Panc1 (cell line): ENCODE measurements around the gene PKD1. TPM values are rescaled to one million over a fixed set of nuclear protein-coding genes. Genes with fewer than 3 reads are reported as not detected.

Experiments
- ATAC-seq: fragments of 200-7000 bp; cut with Tn5 transposase; 2 replicates; pipeline ENCODE4 v1.9.1; 2020; ENCODE audit warnings: mild to moderate bottlenecking, moderate library complexity
- BruUV-seq: library from RNA; stranded (reverse); fragments of 400-500 nt; replicated peaks from 2 replicates; lab custom pipeline; 2021; lab: Mats Ljungman, UMichigan
- CTCF ChIA-PET: fragments of 300-600 bp; sonication (Branson Sonifier 250); formaldehyde crosslinking; loops from one replicate; lab custom pipeline; 2022; ENCODE audit warnings: antibody characterized with exemption; lab: Charles Lee
- POLR2A ChIA-PET: fragments of 300-600 bp; sonication (Branson Sonifier 250); formaldehyde crosslinking; loops from one replicate; lab custom pipeline; 2022; ENCODE audit warnings: antibody characterized with exemption; lab: Charles Lee
- DNase-seq: peaks from one replicate; pipeline ENCODE4 v3.0.0-alpha.2; 2010; ENCODE audit warnings: low read depth, low spot score
- H3K27ac ChIP-seq: 2 replicates; pipeline ENCODE4 v1.5.1; 2011; ENCODE audit warnings: mild to moderate bottlenecking, low read length, inconsistent platforms
- H3K27me3 ChIP-seq: fragments of 200-500 bp; sonication (Bioruptor generic); 2 replicates; pipeline ENCODE4 v1.6.0; 2014; ENCODE audit warnings: low read length, inconsistent platforms; ENCODE audit not compliant: control insufficient read depth, insufficient read depth
- H3K36me3 ChIP-seq: fragments of 200-500 bp; sonication (Bioruptor generic); 2 replicates; pipeline ENCODE4 v1.5.1; 2014; ENCODE audit warnings: inconsistent platforms, mild to moderate bottlenecking, low read length, moderate library complexity; ENCODE audit not compliant: control insufficient read depth, insufficient read depth
- H3K4me1 ChIP-seq: 2 replicates; pipeline ENCODE4 v1.5.1; 2011; ENCODE audit warnings: inconsistent platforms, mild to moderate bottlenecking, low read length, moderate library complexity; ENCODE audit not compliant: control insufficient read depth, insufficient read depth
- H3K4me3 ChIP-seq, 2 experiments: 2 replicates each; pipeline ENCODE4 v1.5.1; 2011 to 2012; ENCODE audit warnings: low read depth in 2 of 2, low read length in 2 of 2, mild to moderate bottlenecking in 2 of 2, inconsistent platforms in 1 of 2, moderate library complexity in 1 of 2
- H3K9me3 ChIP-seq: fragments of 200-500 bp; sonication (Bioruptor generic); 2 replicates; pipeline ENCODE4 v1.5.1; 2014; ENCODE audit warnings: low read depth, mild to moderate bottlenecking, inconsistent platforms, low read length, moderate library complexity; ENCODE audit not compliant: control insufficient read depth, insufficient read depth
- POLR2AphosphoS5 ChIP-seq: IDR thresholded peaks from 2 replicates; pipeline ENCODE4 v1.6.1; 2012; ENCODE audit warnings: mild to moderate bottlenecking, low read depth, low read length, moderate library complexity
- REST ChIP-seq, 2 experiments: IDR thresholded peaks; 2 replicates each; pipeline ENCODE4 v1.6.1; 2011 to 2012; ENCODE audit warnings: low read depth in 2 of 2, control low read depth in 1 of 2, low read length in 1 of 2, mild to moderate bottlenecking in 1 of 2, moderate library complexity in 1 of 2; ENCODE audit not compliant: insufficient read depth in 1 of 2
- SIN3A ChIP-seq: IDR thresholded peaks from 2 replicates; pipeline ENCODE4 v1.6.1; 2012; ENCODE audit warnings: low read depth, mild to moderate bottlenecking, low read length, moderate library complexity, borderline replicate concordance; ENCODE audit not compliant: insufficient read depth
- TCF7L2 ChIP-seq: IDR thresholded peaks from 2 replicates; pipeline ENCODE4 v1.6.1; 2011; ENCODE audit warnings: mild to moderate bottlenecking, low read depth, low read length, inconsistent platforms
- in situ Hi-C: cut with HindIII; loops from 2 replicates; pipeline ENCODE4 v1.10.0; 2016; ENCODE audit warnings: low sequenced_read_pairs, low pct_unique_long_range_greater_than_20kb
- intact Hi-C: fragments of 100-400 bp; cut with micrococcal nuclease; formaldehyde crosslinking; loops from one replicate; pipeline ENCODE4 v1.10.0; 2022; ENCODE audit not compliant: unreplicated experiment
- total RNA-seq: library from RNA; stranded (reverse); gene quantifications from one replicate; pipeline ENCODE4 v1.2.1, GENCODE V29; 2021; ENCODE audit not compliant: unreplicated experiment
- TF ChIP-seq, protein P1 (sequence below): fragments of 450-650 bp; IDR thresholded peaks from 2 replicates; pipeline ENCODE4 v1.5.1; 2017; ENCODE audit warnings: mild to moderate bottlenecking

Gene PKD1
- total RNA-seq, 1 experiment from 2014 or later: 279 TPM

GRCh38 chr16:2062801-2063200 lies 72.9 kb downstream of the PKD1 start:
- DNase-seq (no peak), ATAC-seq (no peak)
- Histone ChIP-seq H3K36me3 (no peaks in the 10 kb centered on the region; the same call in 1 of the 2 replicates), H3K27ac (no peak overlapping the region), H3K4me3 (no peak overlapping the region), H3K27me3 (no peaks in the 10 kb centered on the region), H3K4me1 (no peaks in the 10 kb centered on the region), H3K9me3 (no peaks in the 10 kb centered on the region)
- in situ Hi-C loops: no loop called here
- BruUV-seq: no TSS peak
- ChIA-PET CTCF (no interaction called here), POLR2A (no interaction called here)
- intact Hi-C loops: no loop called here
- TF ChIP-seq, protein P1, sequence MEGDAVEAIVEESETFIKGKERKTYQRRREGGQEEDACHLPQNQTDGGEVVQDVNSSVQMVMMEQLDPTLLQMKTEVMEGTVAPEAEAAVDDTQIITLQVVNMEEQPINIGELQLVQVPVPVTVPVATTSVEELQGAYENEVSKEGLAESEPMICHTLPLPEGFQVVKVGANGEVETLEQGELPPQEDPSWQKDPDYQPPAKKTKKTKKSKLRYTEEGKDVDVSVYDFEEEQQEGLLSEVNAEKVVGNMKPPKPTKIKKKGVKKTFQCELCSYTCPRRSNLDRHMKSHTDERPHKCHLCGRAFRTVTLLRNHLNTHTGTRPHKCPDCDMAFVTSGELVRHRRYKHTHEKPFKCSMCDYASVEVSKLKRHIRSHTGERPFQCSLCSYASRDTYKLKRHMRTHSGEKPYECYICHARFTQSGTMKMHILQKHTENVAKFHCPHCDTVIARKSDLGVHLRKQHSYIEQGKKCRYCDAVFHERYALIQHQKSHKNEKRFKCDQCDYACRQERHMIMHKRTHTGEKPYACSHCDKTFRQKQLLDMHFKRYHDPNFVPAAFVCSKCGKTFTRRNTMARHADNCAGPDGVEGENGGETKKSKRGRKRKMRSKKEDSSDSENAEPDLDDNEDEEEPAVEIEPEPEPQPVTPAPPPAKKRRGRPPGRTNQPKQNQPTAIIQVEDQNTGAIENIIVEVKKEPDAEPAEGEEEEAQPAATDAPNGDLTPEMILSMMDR: no peak
- TF ChIP-seq SIN3A (no peak), TCF7L2 (no peak), REST (IDR thresholded peaks at IDR 0.05; ENCODE audit: insufficient read depth in 1 of 2, low read depth in 2 of 2, low read length in 1 of 2) (no peak), POLR2AphosphoS5 (no peak)

DNA sequence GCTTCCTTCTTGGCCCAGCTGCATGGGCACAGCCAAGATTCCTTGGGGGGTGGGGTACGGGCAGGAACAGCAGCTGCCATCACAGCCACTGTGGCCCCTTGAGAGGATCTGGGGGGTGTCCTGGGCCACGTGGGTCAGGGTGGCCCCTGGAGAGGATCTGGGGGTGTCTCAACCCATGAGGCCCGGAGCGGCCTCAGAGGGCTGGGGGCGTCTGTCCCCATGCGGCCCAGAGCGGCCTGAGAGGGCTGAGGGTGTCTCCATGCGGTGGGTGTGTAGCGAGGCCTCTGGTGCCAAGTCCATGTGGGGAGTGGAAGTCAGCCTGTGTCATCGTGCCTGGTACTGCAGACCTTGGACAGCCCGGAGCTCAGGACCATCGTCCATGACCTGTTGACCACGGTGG lies 74.2 kb downstream of the PKD1 start:
- no peak for ATAC-seq
- intact Hi-C loops (no loop called here), in situ Hi-C loops (no loop called here)
- CTCF ChIA-PET: no interaction called here
- TF ChIP-seq TCF7L2 (no peak), SIN3A (no peak), POLR2AphosphoS5 (no peak), REST (IDR thresholded peaks at IDR 0.05; ENCODE audit: insufficient read depth in 1 of 2, low read depth in 2 of 2, low read length in 1 of 2) (no peak)
- TF ChIP-seq, protein P1: no peak
- Histone ChIP-seq H3K27me3 (no peaks in the 10 kb centered on the region), H3K36me3 (no peaks in the 10 kb centered on the region; the same call in 1 of the 2 replicates), H3K4me3 (no peak overlapping the region), H3K4me1 (no peaks in the 10 kb centered on the region), H3K9me3 (no peaks in the 10 kb centered on the region), H3K27ac (no peak overlapping the region)
- POLR2A ChIA-PET: no interaction called here
- no peak for DNase-seq
- BruUV-seq: TSS peak; percentile 50
